ENCODE results near the gene PIN1. TPM values are rescaled to one million over a fixed set of nuclear protein-coding genes. Genes with fewer than 3 reads are reported as not detected.

The PIN1 gene
- total and polyA plus RNA-seq, 7 donors: 49.6 to 81.1 (median 63.9) TPM

- no peaks in the 10 kb centered on the region for H3K4me1 ChIP-seq
- ATAC-seq (no peak), DNase-seq (no peak)
- no peaks in the 10 kb centered on the region for H3K27me3 ChIP-seq (ENCODE audit: insufficient read depth in 3 of 3, low read length in 2 of 3)
- no peaks in the 10 kb centered on the region for H3K9me3 ChIP-seq
- H3K4me3 ChIP-seq: no peak overlapping the region
- H3K27ac ChIP-seq: no peak overlapping the region
- WGBS, 3 donors: 78 to 85% (median 85%) methylated on average over 11 of the region's 11 CpGs
- TF ChIP-seq CTCF (IDR thresholded peaks at IDR 0.05): no peak
- intact Hi-C loops (cut with DNase I): no loop called here
- no peaks in the 10 kb centered on the region for H3K36me3 ChIP-seq (ENCODE audit: insufficient read depth in 1 of 2, low read depth in 1 of 2)
Observed at GRCh38 chr19:9878511-9879196, 43.5 kb downstream of the PIN1 start.

DNA sequence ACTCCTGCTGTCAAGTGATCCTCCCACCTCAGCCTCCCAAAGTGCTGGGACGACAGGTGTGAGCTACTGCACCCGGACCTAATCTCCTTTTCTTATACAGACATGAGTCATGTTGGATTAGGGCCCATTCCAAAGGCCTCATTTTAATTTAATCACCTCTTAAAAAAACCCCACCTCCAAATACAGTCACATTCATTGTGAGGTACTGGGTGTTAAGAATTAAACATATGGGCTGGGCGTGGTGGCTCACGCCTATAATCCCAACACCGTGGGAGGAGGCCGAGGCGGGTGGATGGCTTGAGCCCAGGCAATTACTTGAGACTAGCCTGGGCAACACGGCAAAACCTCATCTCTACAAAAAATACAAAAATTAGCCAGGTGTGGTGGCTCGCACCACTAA, 46.6 kb downstream of the PIN1 start:
- no peak for ATAC-seq
- Histone ChIP-seq H3K27me3 (ENCODE audit: insufficient read depth in 3 of 3, low read length in 2 of 3) (no peaks in the 10 kb centered on the region), H3K4me3 (no peak overlapping the region), H3K27ac (no peak overlapping the region), H3K9me3 (no peaks in the 10 kb centered on the region), H3K4me1 (no peaks in the 10 kb centered on the region), H3K36me3 (ENCODE audit: insufficient read depth in 1 of 2, low read depth in 1 of 2) (no peaks in the 10 kb centered on the region)
- intact Hi-C loops (cut with DNase I): no loop called here
- WGBS, 3 donors: 57 to 73% (median 66%) methylated on average over 9 of the region's 9 CpGs
- no peak for TF ChIP-seq CTCF (IDR thresholded peaks at IDR 0.05)
- DNase-seq: no peak

GRCh38 chr19:9883231-9883758, 48.2 kb downstream of the PIN1 start:
- ATAC-seq: no peak
- H3K27me3 ChIP-seq (ENCODE audit: insufficient read depth in 3 of 3, low read length in 2 of 3): no peaks in the 10 kb centered on the region
- WGBS, 3 donors: 14 to 24% (median 14%) methylated on average over 10 of the region's 10 CpGs

GRCh38 chr19:9883764-9884163, 48.6 kb downstream of the PIN1 start:
- no peak overlapping the region for H3K4me3 ChIP-seq
- intact Hi-C loops (cut with DNase I): no loop called here
- no peak for ATAC-seq
- H3K36me3 ChIP-seq (ENCODE audit: insufficient read depth in 1 of 2, low read depth in 1 of 2): no peaks in the 10 kb centered on the region
- TF ChIP-seq CTCF (IDR thresholded peaks at IDR 0.05): no peak
- H3K27me3 ChIP-seq (ENCODE audit: insufficient read depth in 3 of 3, low read length in 2 of 3): no peaks in the 10 kb centered on the region
- no peaks in the 10 kb centered on the region for H3K4me1 ChIP-seq
- H3K9me3 ChIP-seq: no peaks in the 10 kb centered on the region
- no peak overlapping the region for H3K27ac ChIP-seq
- WGBS, 3 donors: 33 to 44% (median 38%) methylated on average over 12 of the region's 12 CpGs
- no peak for DNase-seq

More at GRCh38 chr19:9883231-9883758, 48.2 kb downstream of the PIN1 start:
- Histone ChIP-seq H3K36me3 (ENCODE audit: insufficient read depth in 1 of 2, low read depth in 1 of 2) (no peaks in the 10 kb centered on the region), H3K4me1 (no peaks in the 10 kb centered on the region), H3K9me3 (no peaks in the 10 kb centered on the region), H3K4me3 (no peak overlapping the region), H3K27ac (no peak overlapping the region)
- intact Hi-C loops (cut with DNase I): no loop called here
- no peak for TF ChIP-seq CTCF (IDR thresholded peaks at IDR 0.05)
- no peak for DNase-seq

Data from psoas muscle (tissue), 8 donors.